Measurements from ENCODE around the gene IMMP2L.

Gene IMMP2L

DNA sequence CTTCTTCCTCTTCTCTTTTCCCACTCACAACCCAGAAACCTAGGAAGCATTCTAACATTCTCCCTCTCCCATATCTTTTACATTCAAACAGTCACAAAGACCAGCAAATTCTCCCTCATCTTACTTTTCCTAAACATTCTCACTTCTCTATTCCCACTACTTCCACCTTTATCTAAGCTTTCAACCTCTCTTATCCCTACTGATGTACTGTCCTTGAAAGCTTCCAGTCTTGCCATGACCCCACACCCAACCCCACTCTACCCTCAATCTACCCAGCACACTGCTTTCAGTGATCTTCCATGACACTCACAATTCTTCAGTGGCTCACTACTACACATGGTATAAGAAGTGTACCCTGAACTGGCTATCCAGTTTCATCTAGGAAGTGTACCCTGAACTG lies 5.3 kb downstream of the IMMP2L start:
- DNase-seq = no peak

DNA sequence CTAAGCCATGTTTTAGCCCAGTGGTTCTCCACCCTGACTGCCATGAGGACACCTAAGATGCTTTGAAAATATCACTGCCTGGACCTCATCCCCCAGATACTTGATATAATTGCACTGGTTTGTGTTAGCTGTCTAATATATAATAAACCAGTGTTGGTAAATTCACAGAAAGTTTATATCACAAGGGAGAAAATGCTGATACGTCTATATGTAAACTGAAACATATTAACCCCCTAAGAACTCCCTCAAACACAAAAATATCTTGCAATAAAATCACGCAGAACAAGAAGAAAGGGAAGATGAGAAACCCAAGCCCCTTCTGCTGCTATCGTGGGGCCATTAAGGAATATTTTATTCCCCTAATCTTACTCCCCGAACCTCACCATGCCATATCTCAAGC lies 8.2 kb downstream of the IMMP2L start:
- DNase-seq = no peak

DNA sequence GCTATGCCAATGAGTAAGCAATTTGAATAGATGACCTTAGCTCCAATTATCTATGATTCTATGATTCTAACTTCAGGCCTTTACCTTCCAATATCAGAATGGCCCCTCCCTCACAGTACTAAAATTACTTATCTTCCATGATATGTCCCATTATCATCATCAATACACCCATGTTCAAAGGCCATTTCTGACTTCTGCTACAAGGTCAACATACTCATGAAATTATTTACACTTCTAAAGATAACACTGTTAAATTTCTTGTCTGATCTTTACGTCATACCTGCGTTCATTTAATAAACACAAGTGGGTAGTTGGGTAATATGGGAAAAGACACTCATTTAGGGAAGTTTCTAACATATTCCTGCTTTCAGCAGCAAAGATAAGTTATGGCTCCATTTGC lies 21.2 kb downstream of the IMMP2L start:
- DNase-seq = no peak

DNA sequence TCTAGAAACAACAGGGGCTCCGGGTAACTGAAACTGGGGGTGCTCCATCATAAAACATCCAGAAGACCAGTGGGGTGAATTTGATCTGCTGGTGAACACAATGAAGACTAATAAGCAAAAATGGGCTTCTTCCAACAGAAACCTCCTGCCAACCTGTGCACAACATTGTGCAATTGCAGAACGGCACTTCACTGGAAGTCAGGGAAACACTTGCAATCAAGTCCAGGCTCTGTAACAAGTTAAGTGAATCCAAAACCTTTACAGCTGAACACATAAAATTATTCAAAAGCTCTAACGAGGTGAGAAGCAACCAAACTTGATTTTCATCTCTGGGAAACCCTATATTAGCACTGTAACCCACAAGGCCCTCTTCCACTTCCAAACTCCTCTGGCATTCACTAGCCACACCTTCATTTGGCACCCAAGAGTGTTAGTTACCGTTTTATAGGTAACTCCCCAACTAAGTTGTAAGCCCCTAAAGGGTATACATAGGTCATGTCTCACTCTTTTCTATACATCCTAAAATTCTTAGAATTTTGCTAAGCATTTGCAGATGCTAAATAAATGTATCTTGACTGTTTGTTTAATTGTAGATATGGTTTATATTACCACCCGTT lies 22.0 kb downstream of the IMMP2L start:
- DNase-seq = no peak

DNA sequence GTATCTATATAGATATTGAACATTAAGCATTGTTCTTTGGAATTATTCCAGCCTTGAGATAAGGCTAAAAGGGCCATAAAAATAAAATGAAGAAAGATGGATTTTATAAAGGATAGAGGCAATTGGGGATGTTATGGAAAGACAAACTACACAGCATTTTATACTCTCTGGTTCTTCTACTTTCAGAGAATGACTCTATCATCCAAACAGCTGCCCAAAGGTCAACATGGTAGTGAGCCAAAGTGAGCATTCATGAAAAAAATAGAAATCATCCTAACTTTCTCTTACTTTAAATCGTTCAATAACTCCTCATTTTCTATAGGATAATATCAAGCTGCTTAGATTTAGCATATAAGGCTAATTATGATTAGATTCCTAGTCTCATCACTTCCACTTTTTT lies 25.2 kb downstream of the IMMP2L start:
- DNase-seq = no peak

GRCh38 chr7:111535142-111535870 lies 27.0 kb downstream of the IMMP2L start:
- DNase-seq = no peak

- DNase-seq = no peak
Measured at GRCh38 chr7:111532625-111533024, 29.7 kb downstream of the IMMP2L start.

DNA sequence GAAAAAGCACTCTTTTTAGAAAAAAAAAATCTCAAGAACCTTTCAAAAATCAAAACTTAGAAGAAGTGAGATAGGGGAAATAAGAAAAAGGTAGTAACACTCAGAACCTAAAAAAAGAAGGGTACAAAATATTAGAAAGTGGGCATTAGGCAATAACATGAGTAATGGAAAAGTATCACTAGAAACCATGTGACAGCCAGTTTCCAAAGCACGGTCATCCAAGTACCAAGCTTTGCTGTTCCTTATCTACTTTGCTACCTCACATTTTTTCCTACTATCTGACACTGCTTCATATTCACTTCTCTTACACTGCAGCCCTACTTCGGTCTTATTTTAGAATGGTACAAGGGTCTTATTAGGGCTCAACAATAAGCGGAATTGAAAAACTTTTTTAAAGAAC lies 30.3 kb downstream of the IMMP2L start:
- no peak for DNase-seq

- no peak for DNase-seq
Measured at GRCh38 chr7:111530356-111530668, 32.0 kb downstream of the IMMP2L start.

GRCh38 chr7:111529507-111530355 lies 32.6 kb downstream of the IMMP2L start:
- no peak for DNase-seq

DNA sequence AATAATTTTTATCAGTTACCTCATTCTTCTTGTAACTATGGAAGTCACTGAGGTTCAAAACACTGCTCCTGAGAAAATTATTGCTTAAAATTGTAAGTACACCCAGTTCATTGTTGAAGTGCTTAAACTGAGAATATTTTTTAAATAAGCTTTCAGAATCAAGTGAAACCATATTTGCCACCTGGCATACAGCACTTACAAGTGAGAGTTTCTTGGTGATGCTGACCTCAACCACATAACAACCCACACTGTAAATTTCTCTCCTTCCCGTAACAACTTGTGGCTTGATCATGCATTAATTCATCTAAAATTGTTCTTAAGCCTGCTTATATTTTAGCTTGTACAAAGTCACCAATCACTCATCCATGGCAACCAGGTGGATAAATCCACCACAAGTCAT lies 34.0 kb downstream of the IMMP2L start:
- no peak for DNase-seq

GRCh38 chr7:111527545-111527944 lies 34.7 kb downstream of the IMMP2L start:
- DNase-seq = no peak

GRCh38 chr7:111525100-111525499 lies 37.2 kb downstream of the IMMP2L start:
- no peak for DNase-seq

- DNase-seq = no peak
Measured at GRCh38 chr7:111521660-111522059, 40.6 kb downstream of the IMMP2L start.

- no peak for DNase-seq
Measured at GRCh38 chr7:111518264-111518663, 44.0 kb downstream of the IMMP2L start.

GRCh38 chr7:111517549-111517951 lies 44.7 kb downstream of the IMMP2L start:
- DNase-seq = no peak

GRCh38 chr7:111516612-111517011 lies 45.7 kb downstream of the IMMP2L start:
- no peak for DNase-seq

DNA sequence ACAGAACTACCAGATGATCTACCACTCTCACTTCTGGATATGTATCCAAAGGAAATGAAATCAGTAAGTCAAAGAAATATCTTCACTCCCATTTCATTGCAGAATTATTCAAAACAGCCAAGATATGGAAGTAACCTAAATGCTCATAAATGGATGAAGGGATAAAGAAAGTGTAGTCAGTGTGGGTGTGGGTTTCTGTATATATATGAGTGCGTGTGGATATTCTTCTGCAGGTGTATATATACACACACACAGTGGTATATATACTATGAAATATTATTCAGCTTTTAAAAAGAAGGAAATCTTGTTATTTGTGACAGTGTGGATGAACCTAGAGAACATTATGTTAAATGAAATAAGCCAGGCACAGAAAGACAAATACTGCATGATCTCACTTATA lies 48.7 kb downstream of the IMMP2L start:
- DNase-seq = no peak

- no peak for DNase-seq
Measured at GRCh38 chr7:111511845-111512244, 50.4 kb downstream of the IMMP2L start.

DNA sequence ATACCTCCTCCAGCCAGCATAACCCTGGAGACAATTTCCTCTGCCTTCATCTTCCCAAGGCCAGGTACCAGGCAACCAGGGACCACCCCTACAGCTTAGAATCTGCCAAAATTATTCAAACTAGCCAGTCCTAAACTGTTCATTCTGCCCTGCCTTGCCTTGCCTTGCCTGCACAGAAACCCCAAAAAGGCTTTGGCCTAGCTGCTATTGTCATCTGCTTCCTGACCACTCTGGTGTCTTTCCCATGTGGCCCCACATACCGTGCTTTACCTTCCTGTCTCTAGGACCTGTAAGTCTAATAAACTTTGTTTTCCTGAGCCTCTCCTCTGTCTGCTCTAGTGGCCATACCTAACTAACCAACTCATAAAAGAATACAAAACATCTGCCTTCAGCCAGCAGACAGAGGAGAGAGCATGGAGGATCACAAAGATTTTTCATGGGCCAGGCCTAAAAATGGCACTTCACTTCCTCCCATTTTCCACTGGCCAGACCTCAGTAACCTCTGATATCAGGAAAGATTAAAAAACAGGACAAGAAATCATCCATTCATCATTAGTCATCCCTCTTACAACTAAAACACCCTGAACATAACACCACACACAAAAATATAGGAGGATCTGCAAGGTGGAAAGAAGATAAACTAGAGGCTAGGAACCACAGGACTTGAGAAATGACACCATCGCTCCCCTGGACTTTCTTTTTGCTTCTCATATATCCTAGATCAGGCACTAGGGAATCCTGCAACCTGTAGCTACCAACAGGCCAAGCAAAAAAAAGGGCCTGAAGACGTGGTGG lies 51.5 kb downstream of the IMMP2L start:
- DNase-seq = no peak

GRCh38 chr7:111510062-111510461 lies 52.2 kb downstream of the IMMP2L start:
- DNase-seq = no peak

DNA sequence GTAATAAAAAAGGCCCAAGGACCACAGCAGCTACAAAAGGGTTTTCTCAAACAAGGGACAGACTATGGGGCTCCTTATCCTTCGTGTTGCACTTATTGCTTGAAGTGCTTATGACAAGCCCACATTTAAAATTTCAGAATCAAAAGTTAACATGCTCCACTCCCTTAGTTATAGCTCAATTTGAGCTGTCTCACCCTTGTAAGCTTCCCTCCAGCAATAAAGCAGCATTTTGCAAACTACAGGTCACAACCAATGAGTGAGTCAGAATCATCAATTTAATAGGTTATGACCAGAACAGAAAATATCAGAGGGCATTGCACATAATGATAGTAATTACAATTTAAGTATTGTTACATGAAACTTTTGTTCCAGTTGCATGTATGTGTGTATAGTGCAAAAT lies 53.0 kb downstream of the IMMP2L start:
- DNase-seq = no peak

- no peak for DNase-seq
Measured at GRCh38 chr7:111508387-111508786, 53.9 kb downstream of the IMMP2L start.
